H1 (cell line): ENCODE measurements around the gene CATSPERD. TPM values are rescaled to one million over a fixed set of nuclear protein-coding genes. Genes with fewer than 3 reads are reported as not detected.

Experiments
- CTCF ChIA-PET: fragments of 300-600 bp; sonication (Branson Sonifier 250); formaldehyde crosslinking; loops from one replicate; lab custom pipeline; 2021; ENCODE audit not compliant: partially characterized antibody; lab: Charles Lee
- POLR2A ChIA-PET: fragments of 300-600 bp; sonication (Branson Sonifier 250); formaldehyde crosslinking; loops from one replicate; lab custom pipeline; 2021; ENCODE audit warnings: inconsistent platforms; ENCODE audit not compliant: partially characterized antibody; lab: Charles Lee
- DNase-seq, 2 experiments: peaks; one replicate each; pipeline versions ENCODE4 v3.0.0 to v3.0.0-alpha.2; 2010 to 2022; ENCODE audit warnings: low spot score in 2 of 2, low read depth in 1 of 2, mixed read lengths in 1 of 2
- FAIRE-seq: peaks from 2 replicates; lab custom pipeline; 2011; peaks lifted over from hg19 to GRCh38; lab: Jason Lieb, UNC
- H2AFZ ChIP-seq: 2 replicates; pipeline ENCODE4 v1.8.1; 2012; ENCODE audit warnings: low read length, inconsistent platforms
- H2AK5ac ChIP-seq: 2 replicates; pipeline ENCODE4 v1.6.1; 2013; ENCODE audit warnings: low read depth, low read length
- H2BK120ac ChIP-seq: replicated peaks from 2 replicates; pipeline ENCODE3; 2013; ENCODE audit warnings: low read depth, low read length, inconsistent platforms
- H2BK12ac ChIP-seq: 2 replicates; pipeline ENCODE4 v1.6.1; 2013; ENCODE audit warnings: low read depth, low read length
- H2BK15ac ChIP-seq: 2 replicates; pipeline ENCODE4 v1.6.1; 2013; ENCODE audit warnings: low read length
- H2BK20ac ChIP-seq: 2 replicates; pipeline ENCODE4 v1.6.1; 2013; ENCODE audit warnings: low read length
- H2BK5ac ChIP-seq: 2 replicates; pipeline ENCODE4 v1.6.1; 2013; ENCODE audit warnings: low read depth, low read length
- H3K14ac ChIP-seq: 2 replicates; pipeline ENCODE4 v1.6.1; 2013; ENCODE audit warnings: inconsistent platforms; ENCODE audit not compliant: insufficient read length
- H3K18ac ChIP-seq: 2 replicates; pipeline ENCODE4 v1.6.1; 2013; ENCODE audit warnings: low read length; ENCODE audit errors: extremely low read depth
- H3K23ac ChIP-seq: 2 replicates; pipeline ENCODE4 v1.6.1; 2013; ENCODE audit warnings: inconsistent platforms; ENCODE audit not compliant: insufficient read length
- H3K23me2 ChIP-seq: 2 replicates; pipeline ENCODE4 v1.6.1; 2013; ENCODE audit warnings: low read depth, low read length
- H3K27ac ChIP-seq: 2 replicates; pipeline ENCODE4 v1.6.1; 2011; ENCODE audit warnings: low read depth, low read length, inconsistent platforms
- H3K27me3 ChIP-seq, 4 experiments: replicated peaks in 1 of 4; 1 replicate in 1 of 4; 2 replicates in 3 of 4; pipeline versions ENCODE4 v1.6.1 to v1.8.1; 2011 to 2013; ENCODE audit warnings: low read length in 3 of 4, mild to moderate bottlenecking in 3 of 4, inconsistent platforms in 2 of 4, mixed read lengths in 2 of 4, moderate library complexity in 1 of 4; ENCODE audit not compliant: control insufficient read depth in 3 of 4, insufficient read depth in 3 of 4; ENCODE audit errors: extremely low read depth in 1 of 4
- H3K36me3 ChIP-seq, 4 experiments: 2 replicates each; pipeline versions ENCODE4 v1.6.1 to v1.8.1; 2011 to 2013; ENCODE audit warnings: mild to moderate bottlenecking in 4 of 4, low read length in 3 of 4, moderate library complexity in 2 of 4, control low read depth in 1 of 4, inconsistent platforms in 1 of 4; ENCODE audit not compliant: insufficient read depth in 4 of 4, control insufficient read depth in 2 of 4
- H3K4ac ChIP-seq: replicated peaks from 2 replicates; pipeline ENCODE3; 2013; ENCODE audit warnings: low read length, low read depth, mixed read lengths, inconsistent platforms; ENCODE audit not compliant: insufficient read length
- H3K4me1 ChIP-seq, 4 experiments: replicated peaks in 1 of 4; 1 replicate in 1 of 4; 2 replicates in 3 of 4; pipeline versions ENCODE4 v1.6.1 to v1.8.1; 2011 to 2013; ENCODE audit warnings: low read length in 3 of 4, inconsistent platforms in 2 of 4, mixed read lengths in 1 of 4; ENCODE audit not compliant: insufficient read depth in 4 of 4, control insufficient read depth in 3 of 4
- H3K4me2 ChIP-seq, 2 experiments: 2 replicates each; pipeline versions ENCODE4 v1.6.1 to v1.8.1; 2011 to 2013; ENCODE audit warnings: low read depth in 2 of 2, low read length in 2 of 2, control low read depth in 1 of 2, inconsistent platforms in 1 of 2, mild to moderate bottlenecking in 1 of 2; ENCODE audit not compliant: insufficient read depth in 1 of 2
- H3K4me3 ChIP-seq, 4 experiments: fragments of 200-600, 300-600 bp in 1 of 4; sonication (generic), shearing (Covaris generic), sonication (Bioruptor Twin) in 1 of 4; 2 replicates each; pipeline versions ENCODE4 v1.5.1 to v1.8.1; 2011 to 2016; ENCODE audit warnings: low read length in 4 of 4, low read depth in 3 of 4, control low read depth in 2 of 4, inconsistent platforms in 2 of 4, mild to moderate bottlenecking in 2 of 4, mixed read lengths in 1 of 4, moderate library complexity in 1 of 4; ENCODE audit not compliant: insufficient read depth in 2 of 4; ENCODE audit errors: extremely low read depth in 1 of 4
- H3K56ac ChIP-seq: replicated peaks from 2 replicates; pipeline ENCODE3; 2013; ENCODE audit warnings: low read depth, mild to moderate bottlenecking, mixed read lengths, low read length, inconsistent platforms; ENCODE audit not compliant: insufficient read length
- H3K79me1 ChIP-seq: 2 replicates; pipeline ENCODE4 v1.6.1; 2013; ENCODE audit warnings: low read depth, low read length, control low read depth
- H3K79me2 ChIP-seq, 2 experiments: 2 replicates each; pipeline versions ENCODE4 v1.6.1 to v1.8.1; 2012 to 2013; ENCODE audit warnings: low read length in 2 of 2, mild to moderate bottlenecking in 2 of 2, inconsistent platforms in 1 of 2; ENCODE audit not compliant: insufficient read depth in 2 of 2, control insufficient read depth in 1 of 2
- H3K9ac ChIP-seq, 4 experiments: replicated peaks in 1 of 4; 1 replicate in 1 of 4; 2 replicates in 3 of 4; pipeline versions ENCODE4 v1.6.1 to v1.8.1; 2011 to 2013; ENCODE audit warnings: low read depth in 3 of 4, low read length in 3 of 4, control low read depth in 2 of 4, mild to moderate bottlenecking in 2 of 4, moderate library complexity in 2 of 4, inconsistent platforms in 1 of 4; ENCODE audit errors: extremely low read depth in 1 of 4
- H3K9me3 ChIP-seq, 2 experiments: 2 replicates each; pipeline versions ENCODE4 v1.6.1 to v1.8.1; 2012 to 2013; ENCODE audit warnings: mild to moderate bottlenecking in 2 of 2, moderate library complexity in 2 of 2, control low read depth in 1 of 2, inconsistent platforms in 1 of 2, low read depth in 1 of 2, low read length in 1 of 2, mixed read lengths in 1 of 2; ENCODE audit not compliant: insufficient read depth in 2 of 2
- H4K20me1 ChIP-seq, 2 experiments: replicated peaks in 1 of 2; 2 replicates each; pipeline versions ENCODE3 to v1.8.1; 2011 to 2013; ENCODE audit warnings: inconsistent platforms in 2 of 2, low read length in 2 of 2, mild to moderate bottlenecking in 1 of 2; ENCODE audit not compliant: insufficient read depth in 2 of 2, control insufficient read depth in 1 of 2
- H4K5ac ChIP-seq: 2 replicates; pipeline ENCODE4 v1.6.1; 2013; ENCODE audit warnings: low read length, low read depth, mixed read lengths, inconsistent platforms; ENCODE audit not compliant: insufficient read length
- H4K8ac ChIP-seq: 2 replicates; pipeline ENCODE4 v1.8.0; 2013; ENCODE audit warnings: mild to moderate bottlenecking, moderate library complexity, low read length, inconsistent platforms; ENCODE audit not compliant: insufficient read depth; ENCODE audit errors: extremely low read depth
- H4K91ac ChIP-seq: replicated peaks from 2 replicates; pipeline ENCODE3; 2013; ENCODE audit warnings: low read length, mixed read lengths, inconsistent platforms; ENCODE audit not compliant: insufficient read length
- CTBP2 ChIP-seq: IDR thresholded peaks from 2 replicates; pipeline ENCODE4 v1.7.0; 2011; ENCODE audit warnings: borderline replicate concordance, mild to moderate bottlenecking, moderate library complexity, mixed read lengths, low read length; ENCODE audit not compliant: insufficient read depth, insufficient read length
- RXRA ChIP-seq: IDR thresholded peaks from 2 replicates; pipeline ENCODE4 v1.6.1; 2011; ENCODE audit warnings: low read depth, mild to moderate bottlenecking, low read length, moderate library complexity; ENCODE audit not compliant: insufficient read depth
- SIRT6 ChIP-seq: IDR thresholded peaks from one replicate; pipeline ENCODE4 v1.7.1; 2012; ENCODE audit warnings: low read length, inconsistent platforms
- ZNF274 ChIP-seq: IDR thresholded peaks from 2 replicates; pipeline ENCODE4 v1.7.0; 2012; ENCODE audit warnings: low read length, borderline replicate concordance; ENCODE audit errors: extremely low read depth
- WGBS, 2 experiments: shearing (Covaris generic) in 1 of 2; methylation state at CpG; one replicate each; pipeline versions ENCODE4 v1.1.6 to v1.1.7; 2013 to 2015; ENCODE audit warnings: low lambda C conversion rate in 2 of 2, mixed read lengths in 2 of 2, inconsistent platforms in 1 of 2, low coverage in 1 of 2, missing lambda C conversion rate in 1 of 2; ENCODE audit not compliant: insufficient replicate concordance in 2 of 2, insufficient coverage in 1 of 2, insufficient read length in 1 of 2; ENCODE audit errors: extremely low coverage in 1 of 2, missing lambda C conversion rate in 1 of 2; 5-methylcytosine and 5-hydroxymethylcytosine counted together
- polyA plus RNA-seq, 7 experiments: library from polyadenylated mRNA; depleted of rRNA in 3 of 7; stranded (reverse) in 5 of 7; unstranded in 2 of 7; fragments of >200 nt in 5 of 7; fragments of 200-250 nt in 2 of 7; gene quantifications; 1 replicate in 5 of 7; 2 replicates in 1 of 7; 4 replicates in 1 of 7; pipeline versions ENCODE4 v1.2.1 to v1.2.3, GENCODE V29; 2011 to 2013; ENCODE audit warnings: missing spikeins in 2 of 7, mixed read lengths in 2 of 7
- total RNA-seq: library from RNA; stranded (reverse); fragmentation: NEBNext Ultra II Directional; extraction: Animal tissue kit (Norgen Biotek cat#: 25700); gene quantifications from 2 replicates; pipeline ENCODE4 v1.2.1, GENCODE V29; 2021

The CATSPERD gene
- total and polyA plus RNA-seq, 2 of the 8 experiments (the other 6 are each of a cell fraction or from before 2014, with no cell fraction given) = 0.12 TPM; not detected in 1

GRCh38 chr19:5774921-5775320, 54.5 kb downstream of the CATSPERD start:
- DNase-seq = no peak
- Histone ChIP-seq H3K27me3 (no peaks in the 10 kb centered on the region; a peak in 2 of 7 replicates), H2BK15ac (no peak overlapping the region), H4K20me1 (peaks cover 0 to 1% of the 10 kb centered on the region in 2 experiments), H3K36me3 (no peaks in the 10 kb centered on the region), H3K9me3 (no peaks in the 10 kb centered on the region; a peak in 1 of 4 replicates), H3K4me3 (no peak overlapping the region), H3K23ac (no peak overlapping the region), H3K79me1 (no peaks in the 10 kb centered on the region), H4K5ac (no peak overlapping the region), H3K23me2 (no peaks in the 10 kb centered on the region), H3K27ac (no peak overlapping the region), H3K56ac (no peak overlapping the region), H3K4me1 (no peaks in the 10 kb centered on the region), H4K91ac (no peak overlapping the region), H2BK12ac (no peak overlapping the region), H2BK120ac (no peak overlapping the region), H2BK20ac (no peak overlapping the region), H3K14ac (no peak overlapping the region), H3K4ac (no peak overlapping the region), H3K4me2 (no peak overlapping the region), H3K9ac (no peak overlapping the region), H2BK5ac (no peak overlapping the region), H4K8ac (0 out of 2 replicates have a peak overlapping the region, but pooled peaks have one; percentile 25), H2AFZ (no peak overlapping the region), H3K79me2 (no peaks in the 10 kb centered on the region), H3K18ac (no peak overlapping the region), H2AK5ac (no peak overlapping the region)
- FAIRE-seq = no peak
- POLR2A ChIA-PET = interaction anchor here (2.9 to 5.4 kb wide), 3 partner anchors 10 to 85 kb away, joined by 8 to 24 read pairs (median 19); partner anchors contain the start of genes CATSPERD, LONP1, PRR22 and RPL36
- WGBS, 2 experiments = 88% methylated on average over 8 of the region's 8 CpGs; no CpG with 5 or more reads in 1 of the 2 experiments
- CTCF ChIA-PET = interaction anchor here (1.5 to 4.7 kb wide), 3 partner anchors 8 to 29 kb away, joined by 9 to 19 read pairs (median 9); partner anchors contain the start of gene NRTN
- no peak for TF ChIP-seq RXRA
- no peak for TF ChIP-seq ZNF274
- TF ChIP-seq SIRT6 = no peak
- no peak for TF ChIP-seq CTBP2
